GM23248 (cell line): Measurements from ENCODE around the gene GOLIM4. TPM values are rescaled to one million over a fixed set of nuclear protein-coding genes. Genes with fewer than 3 reads are reported as not detected.
A peak's percentile ranks its signal among the peaks of the same experiment; 100 is the strongest.

Source experiments
- DNase-seq: peaks from one replicate; pipeline ENCODE4 v3.0.0-alpha.2; 2015
- H2AFZ ChIP-seq: fragments of 200-600 bp; sonication (generic); 2 replicates; pipeline ENCODE4 v1.6.1; 2016; ENCODE audit warnings: antibody characterized with exemption
- H3F3A ChIP-seq: fragments of 200-600 bp; sonication (generic); 2 replicates; pipeline ENCODE4 v1.6.1; 2016; ENCODE audit warnings: mild to moderate bottlenecking, antibody characterized with exemption, mixed run types; ENCODE audit not compliant: insufficient read depth
- H3K27ac ChIP-seq: fragments of 200-600 bp; sonication (generic); 2 replicates; pipeline ENCODE4 v1.5.1; 2016; ENCODE audit warnings: mild to moderate bottlenecking
- H3K27me3 ChIP-seq: fragments of 200-600 bp; sonication (generic); replicated peaks from 2 replicates; pipeline ENCODE4 v1.6.1; 2016; ENCODE audit warnings: mild to moderate bottlenecking; ENCODE audit not compliant: insufficient read depth
- H3K36me3 ChIP-seq: fragments of 200-600 bp; sonication (generic); 2 replicates; pipeline ENCODE4 v1.6.1; 2016; ENCODE audit warnings: low read depth, mild to moderate bottlenecking
- H3K4me1 ChIP-seq: fragments of 200-600 bp; sonication (generic); 2 replicates; pipeline ENCODE4 v1.6.1; 2016; ENCODE audit warnings: mild to moderate bottlenecking; ENCODE audit not compliant: insufficient read depth
- H3K4me2 ChIP-seq: fragments of 200-600 bp; sonication (generic); one replicate; pipeline ENCODE4 v1.6.1; 2016; ENCODE audit warnings: mild to moderate bottlenecking; ENCODE audit not compliant: unreplicated experiment
- H3K4me3 ChIP-seq: fragments of 200-600 bp; sonication (generic); 2 replicates; pipeline ENCODE4 v1.5.1; 2016; ENCODE audit warnings: mild to moderate bottlenecking
- H3K79me2 ChIP-seq: fragments of 200-600 bp; sonication (generic); 2 replicates; pipeline ENCODE4 v1.6.1; 2016; ENCODE audit warnings: mild to moderate bottlenecking; ENCODE audit not compliant: insufficient read depth
- H3K9ac ChIP-seq: fragments of 200-600 bp; sonication (generic); 2 replicates; pipeline ENCODE4 v1.6.1; 2016; ENCODE audit warnings: mild to moderate bottlenecking
- H3K9me2 ChIP-seq: fragments of 200-600 bp; sonication (generic); 2 replicates; pipeline ENCODE4 v1.6.1; 2016; ENCODE audit warnings: mixed run types, mild to moderate bottlenecking, moderate library complexity; ENCODE audit not compliant: insufficient read depth
- H3K9me3 ChIP-seq: fragments of 200-600 bp; sonication (generic); one replicate; pipeline ENCODE4 v1.6.1; 2017; ENCODE audit warnings: low read depth
- H4K20me1 ChIP-seq: fragments of 200-600 bp; sonication (generic); 2 replicates; pipeline ENCODE4 v1.6.0; 2016; ENCODE audit not compliant: insufficient read depth
- EZH2 ChIP-seq: fragments of 200-600 bp; sonication (generic); IDR thresholded peaks from 2 replicates; pipeline ENCODE4 v1.6.1; 2018; ENCODE audit warnings: antibody characterized with exemption, mild to moderate bottlenecking; ENCODE audit not compliant: insufficient read depth, poor library complexity, severe bottlenecking
- EZH2phosphoT487 ChIP-seq: fragments of 200-600 bp; sonication (generic); IDR thresholded peaks from 2 replicates; pipeline ENCODE4 v1.6.1; 2018; ENCODE audit warnings: antibody characterized with exemption, moderate library complexity, mild to moderate bottlenecking, low read depth; ENCODE audit not compliant: insufficient read depth
- WGBS, 2 experiments: methylation state at CpG; one replicate each; pipeline ENCODE4 v1.1.6; 2015 to 2017; ENCODE audit warnings: low lambda C conversion rate in 2 of 2, low coverage in 1 of 2; ENCODE audit errors: missing lambda C conversion rate in 2 of 2; 5-methylcytosine and 5-hydroxymethylcytosine counted together
- in situ Hi-C: fragments of 300-500 bp; cut with MboI; formaldehyde crosslinking; loops from 2 replicates; pipeline ENCODE4 v1.15.0; 2020
- polyA plus RNA-seq: library from polyadenylated mRNA; unstranded; fragments of >200 nt; fragmentation: Nextera tagmentation; extraction: Ambion mirVana; gene quantifications from 2 replicates; pipeline ENCODE4 v1.2.1, GENCODE V29; 2016
- total RNA-seq: library from RNA; depleted of rRNA; stranded (reverse); fragments of >200 nt; shearing (Covaris generic); gene quantifications from 2 replicates; pipeline ENCODE4 v1.2.3, GENCODE V29; 2014

Gene GOLIM4
- total and polyA plus RNA-seq, 2 experiments from 2014 or later, result 66.8 to 84.4 TPM

DNA sequence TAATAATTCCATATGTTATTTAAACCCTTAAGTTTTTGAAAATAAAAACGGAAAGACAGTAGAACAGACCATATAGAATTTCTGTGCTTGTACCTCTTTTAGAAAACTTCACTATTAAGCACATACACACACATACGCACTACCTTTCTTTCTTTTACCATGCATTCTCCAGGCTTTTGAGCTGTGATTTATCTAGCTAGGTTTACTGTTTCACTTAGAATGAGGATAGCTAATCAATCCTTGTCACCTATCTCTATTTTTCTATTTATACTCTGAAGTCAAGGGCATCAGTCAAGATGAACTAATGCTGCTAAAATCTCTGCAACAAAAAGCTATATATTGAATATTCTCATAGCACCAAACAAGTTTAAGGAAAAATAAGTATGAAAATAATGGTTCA, 43.2 kb downstream of the GOLIM4 start:
- peak overlapping the region; percentile 43 for H3K4me2 ChIP-seq
- DNase-seq, result no peak
- no peaks in the 10 kb centered on the region for H3K9me3 ChIP-seq
- no peak overlapping the region for H3K27ac ChIP-seq
- in situ Hi-C loops, result loop anchor here (10.0 kb wide), 1 partner anchor 102 kb away; no protein-coding TSS in a partner anchor
- H3K27me3 ChIP-seq, result no peaks in the 10 kb centered on the region
- no peaks in the 10 kb centered on the region for H3K36me3 ChIP-seq
- H3K9ac ChIP-seq, result no peak overlapping the region
- H2AFZ ChIP-seq, result no peak overlapping the region
- peaks cover 38% of the 10 kb centered on the region for H3K4me1 ChIP-seq
- H4K20me1 ChIP-seq, result no peaks in the 10 kb centered on the region
- peaks cover 100% of the 10 kb centered on the region for H3K79me2 ChIP-seq
- no peaks in the 10 kb centered on the region for H3K9me2 ChIP-seq
- no peak overlapping the region for H3K4me3 ChIP-seq
- TF ChIP-seq EZH2phosphoT487, result no peak
- no peak for TF ChIP-seq EZH2
- H3F3A ChIP-seq, result peaks cover 27% of the 10 kb centered on the region; the same call in 1 of the 2 replicates
- WGBS, 2 experiments, result 73 to 81% methylated on average over 2 of the region's 2 CpGs

DNA sequence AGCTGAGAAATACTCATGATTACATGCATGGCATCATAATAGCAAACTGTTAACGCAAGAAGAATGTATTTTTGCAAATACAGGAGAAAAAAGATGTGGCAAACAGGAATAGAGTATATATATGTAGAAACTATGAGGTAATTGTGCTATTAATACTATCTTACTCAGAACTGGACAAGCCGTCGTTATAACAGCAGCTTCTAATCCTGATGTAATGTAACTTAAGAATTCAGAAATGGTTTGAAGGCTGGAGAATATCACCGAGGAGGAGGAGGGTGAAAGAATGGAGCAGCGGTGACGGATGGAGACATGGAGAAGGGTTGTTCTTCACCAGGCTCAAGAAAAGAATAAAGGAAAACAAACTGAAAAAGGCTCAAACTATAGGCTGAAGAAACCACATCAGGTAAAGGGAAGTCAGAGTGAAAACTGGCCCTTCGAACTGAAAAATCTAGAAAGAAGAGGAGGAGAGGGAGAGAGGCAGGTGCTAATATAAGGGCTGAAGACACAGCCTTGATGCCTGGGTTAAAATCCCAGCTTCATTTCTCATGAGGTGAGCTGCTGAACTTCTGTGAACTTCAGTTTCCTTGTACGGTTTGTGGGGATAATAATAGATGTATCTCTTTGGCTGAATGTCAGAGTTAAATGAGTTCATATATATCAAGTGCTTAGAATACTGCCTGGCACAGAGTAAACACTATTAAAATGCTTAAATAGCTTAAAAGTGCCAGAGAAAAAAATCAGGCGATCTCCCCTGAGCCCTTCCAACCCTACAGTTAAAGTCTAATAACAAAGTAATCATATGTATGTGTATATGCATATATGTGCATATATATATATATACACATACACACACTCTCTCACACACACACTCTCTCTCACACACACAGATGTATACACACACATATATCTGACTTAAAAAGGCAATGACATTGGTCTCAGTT, 43.9 kb downstream of the GOLIM4 start:
- Histone ChIP-seq H3K36me3 (no peaks in the 10 kb centered on the region), H4K20me1 (no peaks in the 10 kb centered on the region), H3K27ac (peak overlapping the region; percentile 77), H3K9me3 (no peaks in the 10 kb centered on the region), H2AFZ (no peak overlapping the region), H3K9ac (peak overlapping the region; percentile 62), H3K9me2 (no peaks in the 10 kb centered on the region), H3F3A (peaks cover 29% of the 10 kb centered on the region; the same call in 1 of the 2 replicates), H3K4me1 (peaks cover 38% of the 10 kb centered on the region), H3K4me2 (peak overlapping the region; percentile 43), H3K4me3 (peak overlapping the region; percentile 25; the same call in 1 of the 2 replicates), H3K27me3 (no peaks in the 10 kb centered on the region), H3K79me2 (peaks cover 100% of the 10 kb centered on the region)
- peak; percentile 84 for DNase-seq
- in situ Hi-C loops, result loop anchor here (10.0 kb wide), 1 partner anchor 103 kb away; no protein-coding TSS in a partner anchor
- no peak for TF ChIP-seq EZH2phosphoT487
- TF ChIP-seq EZH2, result no peak
- 49 to 50% methylated on average over 9 of the region's 9 CpGs for WGBS, 2 experiments

DNA sequence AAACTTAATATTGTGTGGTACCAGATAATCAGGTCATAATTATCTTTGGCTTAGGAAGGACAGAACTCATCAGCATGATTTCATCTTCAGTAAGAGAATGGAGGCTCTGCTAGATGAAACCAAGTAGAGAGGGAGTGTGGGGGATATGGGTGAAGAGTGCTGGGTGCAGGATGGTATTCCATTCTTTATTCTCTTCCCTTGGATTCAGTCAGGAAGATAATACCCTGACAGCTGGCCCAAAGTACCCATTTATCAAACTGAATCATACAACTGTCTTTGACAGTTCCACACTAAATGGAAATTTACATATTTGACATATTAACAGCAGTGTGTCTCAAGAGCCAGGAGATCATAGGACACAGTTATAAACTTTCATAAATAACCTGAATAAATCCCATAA, 44.7 kb downstream of the GOLIM4 start:
- TF ChIP-seq EZH2, result no peak
- no peak for TF ChIP-seq EZH2phosphoT487
- no peak for DNase-seq
- Histone ChIP-seq H3K4me3 (peak overlapping the region; percentile 25; the same call in 1 of the 2 replicates), H3F3A (peaks cover 33% of the 10 kb centered on the region; the same call in 1 of the 2 replicates), H2AFZ (no peak overlapping the region), H3K9ac (peak overlapping the region; percentile 62), H3K79me2 (peaks cover 99% of the 10 kb centered on the region), H3K27me3 (no peaks in the 10 kb centered on the region), H3K9me2 (no peaks in the 10 kb centered on the region), H3K36me3 (no peaks in the 10 kb centered on the region), H3K27ac (peak overlapping the region; percentile 77), H3K9me3 (no peaks in the 10 kb centered on the region), H3K4me1 (peaks cover 38% of the 10 kb centered on the region), H4K20me1 (no peaks in the 10 kb centered on the region), H3K4me2 (peak overlapping the region; percentile 43)
- in situ Hi-C loops, result loop anchor here (10.0 kb wide), 1 partner anchor 104 kb away; no protein-coding TSS in a partner anchor

DNA sequence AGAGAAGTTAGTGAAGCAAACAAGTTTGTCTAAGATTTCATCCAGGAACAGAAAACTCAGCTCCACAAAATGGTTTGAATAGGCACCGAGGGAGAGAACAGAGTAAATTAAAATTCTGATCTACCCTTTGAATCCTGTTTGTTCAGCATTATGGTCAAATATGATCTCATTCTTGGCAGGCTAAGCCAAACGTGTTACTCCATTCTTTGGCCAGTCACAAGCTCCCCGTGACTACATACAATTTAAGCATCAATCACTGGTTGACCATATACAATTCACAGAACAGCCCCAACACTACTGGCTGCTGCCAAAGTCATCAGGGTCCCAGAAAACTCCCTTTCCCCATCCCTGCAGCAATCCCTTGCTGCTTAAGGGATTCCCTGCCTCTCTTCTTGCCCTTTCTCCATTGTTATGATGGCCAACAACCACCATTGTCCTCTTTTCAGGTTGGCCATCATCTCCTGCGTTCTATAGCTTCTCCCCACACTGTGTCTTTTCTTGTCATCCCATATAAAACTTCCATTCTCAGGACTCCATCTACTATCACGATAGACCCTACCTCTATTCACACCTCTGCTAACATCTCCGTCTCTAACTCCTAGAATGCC, 46.3 kb downstream of the GOLIM4 start:
- H4K20me1 ChIP-seq, result no peaks in the 10 kb centered on the region
- TF ChIP-seq EZH2, result no peak
- TF ChIP-seq EZH2phosphoT487, result no peak

More for the DNA sequence above, 46.3 kb downstream of the GOLIM4 start:
- Histone ChIP-seq H2AFZ (no peak overlapping the region), H3K79me2 (peaks cover 98% of the 10 kb centered on the region), H3K36me3 (no peaks in the 10 kb centered on the region), H3K27me3 (no peaks in the 10 kb centered on the region), H3K4me1 (peaks cover 38% of the 10 kb centered on the region), H3K9me2 (no peaks in the 10 kb centered on the region), H3K27ac (peak overlapping the region; percentile 43), H3K9me3 (no peaks in the 10 kb centered on the region), H3F3A (peaks cover 33% of the 10 kb centered on the region; the same call in 1 of the 2 replicates), H3K4me3 (no peak overlapping the region), H3K9ac (peak overlapping the region; percentile 35; the same call in 1 of the 2 replicates), H3K4me2 (peak overlapping the region; percentile 21)
- peak; percentile 87 for DNase-seq
- in situ Hi-C loops, result no loop called here
- WGBS, 2 experiments, result 53 to 56% methylated on average over 6 of the region's 6 CpGs
